Prostate gland (tissue), 2 donors: ENCODE data around the gene GPR171.

Experiments
- POLR2A ChIP-seq: fragments of 450-650 bp; IDR thresholded peaks from one replicate; pipeline ENCODE4 v1.6.1; 2016; ENCODE audit warnings: antibody characterized with exemption, mild to moderate bottlenecking
- POLR2AphosphoS5 ChIP-seq: sonication (generic); formaldehyde crosslinking; IDR thresholded peaks from one replicate; pipeline ENCODE4 v1.6.1; 2017; ENCODE audit warnings: antibody characterized with exemption
- TF ChIP-seq, protein P1 (sequence below), 4 experiments: fragments of 200-600 bp in 2 of 4; fragments of 450-650 bp in 2 of 4; sonication (generic) in 2 of 4; IDR thresholded peaks; 1 replicate in 3 of 4; 2 replicates in 1 of 4; pipeline ENCODE4 v1.5.1; 2016 to 2019; ENCODE audit warnings: antibody characterized with exemption in 4 of 4, mild to moderate bottlenecking in 2 of 4, moderate library complexity in 2 of 4

- TF ChIP-seq, protein P1, sequence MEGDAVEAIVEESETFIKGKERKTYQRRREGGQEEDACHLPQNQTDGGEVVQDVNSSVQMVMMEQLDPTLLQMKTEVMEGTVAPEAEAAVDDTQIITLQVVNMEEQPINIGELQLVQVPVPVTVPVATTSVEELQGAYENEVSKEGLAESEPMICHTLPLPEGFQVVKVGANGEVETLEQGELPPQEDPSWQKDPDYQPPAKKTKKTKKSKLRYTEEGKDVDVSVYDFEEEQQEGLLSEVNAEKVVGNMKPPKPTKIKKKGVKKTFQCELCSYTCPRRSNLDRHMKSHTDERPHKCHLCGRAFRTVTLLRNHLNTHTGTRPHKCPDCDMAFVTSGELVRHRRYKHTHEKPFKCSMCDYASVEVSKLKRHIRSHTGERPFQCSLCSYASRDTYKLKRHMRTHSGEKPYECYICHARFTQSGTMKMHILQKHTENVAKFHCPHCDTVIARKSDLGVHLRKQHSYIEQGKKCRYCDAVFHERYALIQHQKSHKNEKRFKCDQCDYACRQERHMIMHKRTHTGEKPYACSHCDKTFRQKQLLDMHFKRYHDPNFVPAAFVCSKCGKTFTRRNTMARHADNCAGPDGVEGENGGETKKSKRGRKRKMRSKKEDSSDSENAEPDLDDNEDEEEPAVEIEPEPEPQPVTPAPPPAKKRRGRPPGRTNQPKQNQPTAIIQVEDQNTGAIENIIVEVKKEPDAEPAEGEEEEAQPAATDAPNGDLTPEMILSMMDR (IDR thresholded peaks at IDR 0.05): no peak
- TF ChIP-seq POLR2A (no peak), POLR2AphosphoS5 (no peak)
These were observed 24.7 kb downstream of the GPR171 start for GRCh38 chr3:151178208-151178845.
